GM21529 (cell line): Measurements from ENCODE around the gene NCKAP5.

Experiments
- ATAC-seq: cut with Tn5 transposase; IDR thresholded peaks from one replicate; pipeline ENCODE4 v1.9.1; 2021; ENCODE audit not compliant: unreplicated experiment

NCKAP5 gene

GRCh38 chr2:133173224-133173623 lies 395.0 kb downstream of the NCKAP5 start:
- no peak for ATAC-seq

- peak; percentile 52 for ATAC-seq
These were observed 396.8 kb downstream of the NCKAP5 start for GRCh38 chr2:133171393-133172004.

DNA sequence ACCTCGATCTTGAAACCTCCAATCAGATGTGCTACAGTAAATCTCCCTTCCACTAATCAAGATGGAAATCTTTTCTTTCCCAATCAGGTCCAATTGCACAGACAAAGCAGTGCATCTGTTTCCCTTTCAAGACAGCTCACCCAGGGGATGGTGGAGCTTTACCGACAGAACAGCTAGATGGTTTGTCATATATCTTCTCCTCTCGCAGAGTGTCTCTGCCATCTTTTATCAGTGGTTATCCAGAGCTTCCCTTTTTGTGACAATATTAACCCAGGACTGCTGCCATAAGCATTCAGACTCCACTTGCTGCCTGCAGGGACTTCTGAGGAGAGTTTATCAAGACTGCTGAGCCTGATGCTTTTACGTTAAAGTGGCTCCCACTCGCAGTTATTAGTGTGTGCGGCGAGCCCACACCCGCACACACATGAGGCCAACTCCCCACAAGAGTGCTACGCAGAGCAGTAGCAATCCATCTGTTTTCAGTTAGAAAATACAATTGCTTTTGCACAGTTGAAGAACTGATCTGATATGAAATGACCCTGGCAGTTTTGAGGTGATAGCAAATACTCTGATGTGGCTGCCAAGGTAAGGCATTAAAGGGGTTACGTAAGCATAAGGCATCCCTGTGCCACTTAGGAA lies 398.9 kb downstream of the NCKAP5 start:
- ATAC-seq = no peak

- ATAC-seq = no peak
These were observed 400.3 kb downstream of the NCKAP5 start for GRCh38 chr2:133167990-133168389.

- ATAC-seq = no peak
These were observed 401.0 kb downstream of the NCKAP5 start for GRCh38 chr2:133167223-133167622.

DNA sequence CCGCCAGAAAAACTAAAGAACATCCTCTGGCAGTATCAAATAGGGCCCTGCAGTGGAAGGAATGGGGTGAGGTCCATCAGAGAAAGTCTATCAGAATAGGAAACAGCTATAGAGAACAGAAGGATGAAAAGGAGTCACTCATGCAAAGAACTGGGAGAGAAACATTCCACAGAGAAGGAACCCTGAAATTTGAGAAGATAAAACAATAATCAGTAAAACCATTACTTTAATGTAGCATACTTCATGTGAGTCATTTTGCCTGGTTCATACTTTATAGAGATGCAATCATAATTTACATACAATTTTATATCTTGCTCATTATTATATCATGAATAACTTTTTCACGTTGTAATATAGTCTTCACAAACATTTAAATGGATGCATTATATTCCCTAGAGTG lies 402.2 kb downstream of the NCKAP5 start:
- ATAC-seq = no peak

DNA sequence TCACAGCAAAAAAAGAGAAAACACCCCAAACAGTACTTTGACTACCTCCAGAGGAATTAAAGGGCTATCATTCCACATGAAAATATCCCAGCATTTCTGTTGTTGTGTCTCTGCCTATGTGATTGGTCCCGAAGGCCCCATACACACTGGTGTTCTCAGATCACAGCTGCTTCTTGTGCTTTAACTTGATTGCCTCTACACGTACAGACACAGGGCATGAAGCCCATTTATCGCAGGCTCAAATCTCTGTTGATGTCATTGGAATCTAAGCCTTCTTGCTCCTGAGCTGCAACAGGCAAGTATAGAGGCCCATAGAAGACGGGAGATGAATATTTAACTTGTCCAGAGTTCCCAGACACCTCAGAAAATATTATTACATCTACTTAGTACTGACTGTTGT lies 405.2 kb downstream of the NCKAP5 start:
- ATAC-seq = no peak

- no peak for ATAC-seq
These were observed 409.8 kb downstream of the NCKAP5 start for GRCh38 chr2:133158442-133158841.

GRCh38 chr2:133158024-133158423 lies 410.2 kb downstream of the NCKAP5 start:
- ATAC-seq = no peak

DNA sequence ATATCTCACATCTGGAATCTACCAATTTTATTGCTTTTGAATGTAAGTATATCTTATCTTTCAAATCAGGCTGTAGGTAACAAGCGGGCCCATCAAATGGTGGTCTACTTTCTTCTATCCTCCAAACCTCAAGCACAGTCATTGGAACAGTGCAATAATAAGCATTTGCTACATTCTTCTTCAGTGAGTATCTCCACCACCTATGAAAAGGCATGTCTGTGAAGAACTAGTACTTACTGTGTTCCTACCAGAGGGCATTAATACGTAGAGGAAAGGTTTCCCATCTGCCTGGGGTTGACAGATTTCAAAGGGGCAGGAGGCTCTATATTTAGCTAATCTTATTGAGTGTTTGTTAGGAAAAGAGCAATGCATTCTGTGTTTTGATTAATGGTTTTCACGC lies 411.1 kb downstream of the NCKAP5 start:
- no peak for ATAC-seq

DNA sequence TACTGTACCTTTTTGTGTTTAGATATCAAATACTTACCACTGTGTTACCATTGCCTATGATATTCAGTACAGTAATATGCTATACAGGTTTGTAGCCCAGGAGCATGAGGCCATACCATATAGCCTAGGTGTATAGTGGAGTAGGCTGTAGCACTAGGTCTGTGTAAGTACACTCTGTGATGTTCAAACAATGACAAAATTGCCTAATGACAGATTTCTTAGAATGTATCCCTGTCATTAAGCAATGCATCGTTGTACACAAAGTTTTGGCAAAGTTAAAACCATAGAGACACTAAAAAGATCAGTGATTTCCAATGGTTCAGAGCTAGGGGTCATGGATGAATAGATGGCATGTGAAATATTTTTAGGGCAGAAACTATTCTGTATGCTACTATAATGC lies 415.5 kb downstream of the NCKAP5 start:
- no peak for ATAC-seq

GRCh38 chr2:133148187-133148586 lies 420.1 kb downstream of the NCKAP5 start:
- ATAC-seq = no peak

DNA sequence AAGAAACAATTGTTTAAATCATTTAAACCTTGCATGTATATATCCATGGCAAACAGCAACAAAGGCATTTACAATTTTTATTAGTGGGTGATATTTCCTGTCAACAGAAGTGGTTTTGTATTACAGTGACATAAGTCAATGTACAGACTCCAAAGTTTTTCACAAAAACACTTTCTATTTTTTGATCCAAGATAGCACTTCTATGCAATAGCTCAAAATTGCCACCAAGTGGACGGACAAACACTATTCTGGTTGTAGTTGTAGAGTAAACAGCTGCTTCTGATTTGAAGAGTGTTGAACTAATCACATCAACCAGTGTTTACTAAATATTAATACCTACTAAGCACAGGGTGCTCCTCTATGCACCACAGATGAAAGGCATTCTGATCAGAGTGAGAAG lies 421.4 kb downstream of the NCKAP5 start:
- ATAC-seq = no peak

DNA sequence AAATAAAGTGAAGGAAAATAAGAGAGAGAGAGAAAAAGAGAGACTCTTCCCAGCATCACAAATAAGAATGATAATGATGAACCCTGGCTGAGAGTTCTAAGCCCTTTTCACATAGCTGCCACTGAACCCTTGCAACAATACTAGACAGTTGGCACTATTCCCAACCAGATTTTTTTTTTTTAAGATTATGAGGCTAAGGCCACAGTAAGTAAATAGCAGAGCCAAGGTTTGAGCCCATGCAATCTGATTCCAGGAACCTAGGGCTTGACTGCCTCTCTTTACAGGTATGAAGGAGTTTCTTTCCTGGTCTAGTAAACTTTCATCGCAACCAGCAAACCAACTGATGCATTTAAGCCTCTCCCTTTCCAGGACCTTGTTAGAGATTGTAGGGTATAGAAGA lies 424.6 kb downstream of the NCKAP5 start:
- ATAC-seq = no peak

DNA sequence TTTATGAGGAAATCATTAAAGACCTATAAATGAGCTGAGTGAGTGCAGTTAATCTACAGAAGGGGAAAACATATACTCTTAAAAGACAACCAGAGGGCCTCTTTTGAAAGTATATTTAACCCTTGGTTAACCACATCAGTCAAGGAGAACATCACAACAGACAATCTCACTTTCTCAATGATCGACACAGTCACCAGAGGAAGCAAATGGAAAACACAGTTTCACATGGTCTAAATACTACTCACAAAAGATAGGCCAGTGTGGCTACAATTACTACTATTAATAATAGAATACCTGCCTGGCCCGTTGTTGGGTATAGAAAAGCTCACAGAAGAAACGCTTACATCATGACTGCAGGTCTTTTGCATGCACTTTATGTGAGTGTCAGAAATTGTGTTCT lies 426.2 kb downstream of the NCKAP5 start:
- ATAC-seq = no peak

DNA sequence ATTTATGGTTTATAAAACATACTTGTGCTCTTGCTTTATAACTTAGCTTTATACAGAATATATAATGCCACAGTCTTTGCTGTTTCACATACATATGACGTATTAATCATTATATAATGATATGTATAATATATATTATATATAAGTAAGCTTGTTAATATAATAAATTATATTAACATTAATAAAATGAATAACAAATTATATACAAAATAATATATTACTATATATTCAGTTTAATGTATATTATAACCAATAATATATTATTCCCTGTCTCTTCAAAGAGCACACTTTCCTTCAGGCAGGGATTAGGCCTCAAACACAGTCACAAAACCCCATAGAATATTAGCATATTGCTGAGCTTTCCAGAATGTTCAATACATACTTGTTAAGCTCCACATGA lies 427.6 kb downstream of the NCKAP5 start:
- ATAC-seq = no peak

- ATAC-seq = no peak
These were observed 428.3 kb downstream of the NCKAP5 start for GRCh38 chr2:133139847-133140533.

DNA sequence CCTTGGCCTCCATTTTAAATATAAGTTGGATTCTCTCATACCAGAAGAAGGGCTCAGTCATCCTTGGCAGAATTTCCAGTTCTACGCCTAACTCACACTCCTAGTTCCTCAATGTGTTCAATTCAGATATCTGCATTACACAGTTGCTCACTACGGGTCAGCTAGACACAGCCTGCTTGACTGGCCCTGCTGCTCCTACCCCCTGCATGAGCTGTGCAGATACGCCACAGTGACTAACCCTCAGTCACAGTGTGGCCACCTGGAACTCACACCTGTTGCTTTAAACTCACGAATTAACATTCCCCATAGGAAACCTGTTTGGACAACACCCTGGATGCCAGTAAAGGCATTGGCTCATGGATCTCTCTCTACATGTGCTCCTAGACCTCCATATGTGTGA lies 429.6 kb downstream of the NCKAP5 start:
- ATAC-seq = no peak

DNA sequence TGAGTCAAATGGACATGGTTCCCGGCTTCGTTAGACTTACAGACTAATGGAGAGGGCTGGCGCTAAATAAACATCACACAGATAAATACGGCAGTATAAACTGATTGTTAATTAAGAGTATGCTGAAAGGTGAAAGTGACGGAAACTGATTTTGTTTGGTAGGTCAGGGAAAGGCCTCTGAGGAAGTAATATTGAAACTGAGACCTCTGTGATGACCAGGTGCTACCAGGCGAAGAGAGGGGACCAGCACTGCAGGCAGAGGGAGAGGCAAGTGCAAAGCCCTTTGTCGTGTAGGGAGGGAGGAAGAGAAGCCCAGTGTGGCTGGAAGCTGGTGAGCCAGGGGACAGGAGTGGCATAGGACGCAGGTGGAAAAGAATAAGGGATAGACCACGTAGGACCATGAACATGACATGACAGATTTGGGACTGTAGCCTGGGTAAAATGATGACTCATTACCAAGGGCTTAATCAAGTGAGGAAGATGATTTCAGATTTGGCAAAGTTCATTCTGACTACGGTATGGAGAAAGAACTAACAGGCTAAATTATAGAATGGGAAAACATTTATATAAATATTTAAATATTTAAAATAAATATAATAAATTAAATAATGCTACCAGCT lies 433.1 kb downstream of the NCKAP5 start:
- ATAC-seq = no peak

DNA sequence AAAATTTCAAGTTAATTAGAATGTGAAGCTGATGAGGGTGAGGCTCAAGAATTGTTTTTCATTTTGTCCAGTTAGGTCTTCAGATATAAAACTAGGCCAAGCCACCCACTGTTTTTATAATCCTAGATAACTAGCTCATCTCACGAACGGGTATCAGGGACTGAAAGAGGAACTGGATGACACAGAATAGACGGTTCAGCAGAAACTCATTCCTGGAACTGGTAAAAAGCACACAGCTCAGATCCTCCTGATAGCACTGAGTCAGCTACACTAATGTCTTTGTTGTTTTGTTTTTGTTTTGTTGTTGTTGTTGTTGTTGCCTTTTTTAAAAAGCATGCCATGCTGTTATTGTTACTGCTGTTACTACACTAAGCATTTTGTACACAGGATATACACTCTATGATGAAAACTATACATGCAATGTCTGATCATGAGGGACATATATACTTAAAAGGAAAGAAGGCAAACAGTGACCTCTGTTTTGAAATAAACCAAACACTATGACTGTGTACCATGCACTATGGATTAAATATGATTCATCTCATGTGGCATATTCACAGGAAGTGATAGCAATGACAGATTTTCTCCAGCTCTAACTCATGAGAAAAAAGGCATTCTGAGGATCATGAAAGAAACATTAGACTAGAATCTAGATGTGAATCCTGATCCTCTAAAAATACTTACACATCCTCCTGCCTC lies 437.6 kb downstream of the NCKAP5 start:
- no peak for ATAC-seq

GRCh38 chr2:133124446-133124845 lies 443.8 kb downstream of the NCKAP5 start:
- no peak for ATAC-seq
